MCF 10A (cell line): ENCODE results near the gene MST1. TPM values are rescaled to one million over a fixed set of nuclear protein-coding genes. Genes with fewer than 3 reads are reported as not detected.

Experiments
- BruUV-seq: library from RNA; stranded (reverse); fragments of 400-500 nt; replicated peaks from 2 replicates; lab custom pipeline; 2021; lab: Mats Ljungman, UMichigan
- CTCF ChIA-PET: fragments of 300-600 bp; sonication (Branson Sonifier 250); formaldehyde crosslinking; extraction: SDS; loops from one replicate; lab custom pipeline; 2021; ENCODE audit warnings: antibody characterized with exemption, inconsistent platforms; lab: Yijun Ruan, JAX
- POLR2A ChIA-PET: fragments of 300-600, 350-650 bp; sonication (Branson Sonifier 250); formaldehyde crosslinking; extraction: SDS; loops from one replicate; lab custom pipeline; 2020; ENCODE audit warnings: antibody characterized with exemption, inconsistent platforms; lab: Yijun Ruan, JAX
- DNase-seq: peaks from one replicate; pipeline ENCODE4 v3.0.0-alpha.2; 2018; ENCODE audit not compliant: unreplicated experiment
- H3K27ac Mint-ChIP-seq: one replicate; pipeline ENCODE4 v1.8.0; 2022; ENCODE audit warnings: mild to moderate bottlenecking, low read depth, mixed read lengths; ENCODE audit not compliant: unreplicated experiment
- H3K27me3 Mint-ChIP-seq: one replicate; pipeline ENCODE4 v1.8.0; 2022; ENCODE audit warnings: mixed read lengths; ENCODE audit not compliant: insufficient read depth, unreplicated experiment
- H3K36me3 Mint-ChIP-seq: one replicate; pipeline ENCODE4 v1.8.0; 2022; ENCODE audit warnings: mild to moderate bottlenecking, moderate library complexity, mixed read lengths; ENCODE audit not compliant: insufficient read depth, unreplicated experiment
- H3K4me1 Mint-ChIP-seq: one replicate; pipeline ENCODE4 v1.8.0; 2022; ENCODE audit warnings: mixed read lengths; ENCODE audit not compliant: insufficient read depth, unreplicated experiment
- H3K4me3 Mint-ChIP-seq: one replicate; pipeline ENCODE4 v1.8.0; 2022; ENCODE audit warnings: mild to moderate bottlenecking, moderate library complexity, mixed read lengths; ENCODE audit not compliant: unreplicated experiment
- H3K9me3 Mint-ChIP-seq: one replicate; pipeline ENCODE4 v1.8.0; 2022; ENCODE audit warnings: mixed read lengths; ENCODE audit not compliant: unreplicated experiment
- CTCF ChIP-seq: fragments of 200-600 bp; IDR thresholded peaks from one replicate; pipeline ENCODE4 v1.8.0; 2022; ENCODE audit warnings: antibody characterized with exemption, mild to moderate bottlenecking; ENCODE audit not compliant: unreplicated experiment
- intact Hi-C: fragments of 100-400 bp; cut with micrococcal nuclease; formaldehyde crosslinking; loops from 2 replicates; pipeline ENCODE4 v1.14.1; 2022
- total RNA-seq: library from RNA; stranded (reverse); gene quantifications from 2 replicates; pipeline ENCODE4 v1.2.3, GENCODE V29; 2022

The MST1 gene
- total RNA-seq, 1 experiment from 2014 or later, result 18.2 TPM

- H3K36me3 Mint-ChIP-seq, result peaks cover 4% of the 10 kb centered on the region
- no TSS peak for BruUV-seq
- H3K27me3 Mint-ChIP-seq, result no peaks in the 10 kb centered on the region
- H3K27ac Mint-ChIP-seq, result no peak overlapping the region
- intact Hi-C loops, result no loop called here
- H3K9me3 Mint-ChIP-seq, result no peaks in the 10 kb centered on the region
- DNase-seq, result no peak
- H3K4me3 Mint-ChIP-seq, result no peak overlapping the region
- no peak for TF ChIP-seq CTCF
- CTCF ChIA-PET, result interaction anchor here (3.6 kb wide), 1 partner anchor 102 kb away, joined by 24 read pairs; no protein-coding TSS in a partner anchor
- peaks cover 19% of the 10 kb centered on the region for H3K4me1 Mint-ChIP-seq
- POLR2A ChIA-PET, result interaction anchor here (1.1 kb wide), 1 partner anchor 17 kb away, joined by 3 read pairs; no protein-coding TSS in a partner anchor
Observed at GRCh38 chr3:49641292-49641691, 48.0 kb downstream of the MST1 start.

DNA sequence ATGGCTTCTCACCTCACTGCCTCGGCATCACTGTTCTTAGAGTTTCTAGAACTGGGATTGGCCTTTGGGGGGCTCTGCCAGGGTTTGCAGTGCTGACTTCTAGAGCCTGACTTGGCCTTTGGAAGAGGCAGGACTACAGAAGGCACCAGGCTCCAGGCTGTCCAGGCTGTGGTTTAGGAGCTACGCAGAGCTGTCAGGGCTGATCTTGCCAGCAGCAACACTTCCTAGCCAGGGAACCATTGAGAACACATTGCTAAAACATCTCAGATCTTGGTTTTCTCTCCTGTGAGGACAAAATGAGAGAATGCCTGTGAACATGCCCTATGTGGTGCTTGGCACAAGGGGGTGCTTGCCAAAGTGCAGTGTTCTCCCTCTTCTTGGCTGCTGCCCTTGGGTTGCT is 49.7 kb downstream of the MST1 start:
- Mint-ChIP-seq H3K27ac (no peak overlapping the region), H3K27me3 (no peaks in the 10 kb centered on the region), H3K36me3 (peaks cover 4% of the 10 kb centered on the region), H3K4me3 (no peak overlapping the region), H3K4me1 (peaks cover 22% of the 10 kb centered on the region), H3K9me3 (no peaks in the 10 kb centered on the region)
- no peak for TF ChIP-seq CTCF
- DNase-seq, result no peak
- ChIA-PET CTCF (interaction anchor here (0.6 to 3.6 kb wide), 3 partner anchors 32 to 373 kb away, joined by 5 to 24 read pairs (median 11); no protein-coding TSS in a partner anchor), POLR2A (no interaction called here)
- no TSS peak for BruUV-seq
- intact Hi-C loops, result no loop called here

DNA sequence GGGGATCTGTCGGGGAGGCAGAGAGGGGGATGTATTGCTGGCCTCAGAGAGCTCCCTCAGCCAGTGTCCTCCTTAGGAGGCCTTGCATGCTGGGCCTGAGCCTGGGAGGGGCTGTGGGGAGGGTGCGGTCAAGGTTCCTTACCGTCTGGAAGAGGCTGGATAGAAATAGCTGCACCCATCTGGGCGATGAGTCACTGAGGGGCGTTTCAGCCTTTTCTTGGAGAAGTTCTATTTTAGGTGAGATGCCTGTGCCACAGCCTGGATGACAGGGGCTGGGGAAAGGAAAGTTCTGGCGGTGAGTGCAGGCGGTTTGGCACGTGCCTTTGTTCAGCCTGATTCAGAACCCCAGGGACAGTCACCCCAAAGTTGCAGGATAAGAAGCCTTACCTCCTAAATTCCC is 50.8 kb downstream of the MST1 start:
- Mint-ChIP-seq H3K9me3 (no peaks in the 10 kb centered on the region), H3K36me3 (peaks cover 4% of the 10 kb centered on the region), H3K27me3 (no peaks in the 10 kb centered on the region), H3K4me3 (peak overlapping the region; percentile 15), H3K4me1 (peaks cover 22% of the 10 kb centered on the region), H3K27ac (no peak overlapping the region)
- intact Hi-C loops, result no loop called here
- DNase-seq, result peak; percentile 91
- CTCF ChIA-PET, result interaction anchor here (0.6 to 3.6 kb wide), 6 partner anchors 33 to 106 kb away, joined by 3 to 24 read pairs (median 4); no protein-coding TSS in a partner anchor
- no TSS peak for BruUV-seq
- POLR2A ChIA-PET, result interaction anchor here (0.7 to 1.7 kb wide), 10 partner anchors 12 to 451 kb away, joined by 3 to 5 read pairs (median 3); partner anchors contain the start of gene DAG1
- no peak for TF ChIP-seq CTCF

DNA sequence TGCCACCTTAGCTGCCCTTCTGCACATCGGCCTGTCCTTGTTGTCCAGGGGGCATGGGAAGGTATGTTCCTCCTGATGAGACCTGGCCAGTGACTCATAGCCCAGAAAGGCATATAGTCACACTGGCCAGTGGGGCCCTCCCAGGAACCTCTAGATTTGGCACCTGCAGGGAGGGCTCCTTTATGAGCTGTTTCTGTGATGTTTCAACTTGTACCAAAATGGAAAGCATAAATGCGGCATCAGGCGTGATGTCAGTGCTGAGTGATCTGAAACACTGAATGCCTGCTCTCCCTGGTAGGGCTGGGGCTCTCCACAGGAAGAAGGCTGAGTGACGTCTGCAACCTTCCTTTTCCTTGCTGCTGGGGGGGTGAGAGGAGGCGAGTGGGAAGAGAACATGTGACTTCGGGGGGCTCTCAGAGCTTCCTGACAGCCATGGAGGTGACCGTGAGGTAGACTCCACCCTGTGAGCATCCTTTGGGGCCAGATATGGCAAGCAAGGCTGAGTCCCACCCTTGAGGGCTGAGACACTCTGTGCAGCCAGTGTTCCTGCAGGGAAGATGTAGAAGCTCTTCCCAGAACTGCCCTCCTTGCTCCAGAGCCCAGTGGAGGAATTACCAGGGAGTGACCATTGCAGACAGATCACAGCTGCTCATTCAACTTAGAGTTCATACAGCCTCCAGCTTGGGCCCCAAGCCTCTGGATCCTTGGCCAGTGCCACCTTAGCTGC is 52.2 kb downstream of the MST1 start:
- H3K9me3 Mint-ChIP-seq, result no peaks in the 10 kb centered on the region
- peak overlapping the region; percentile 39 for H3K27ac Mint-ChIP-seq
- peak; percentile 63 for DNase-seq
- peaks cover 4% of the 10 kb centered on the region for H3K36me3 Mint-ChIP-seq
- no peak overlapping the region for H3K4me3 Mint-ChIP-seq
- no peaks in the 10 kb centered on the region for H3K27me3 Mint-ChIP-seq
- no peak for TF ChIP-seq CTCF
- ChIA-PET CTCF (interaction anchor here (0.6 to 2.9 kb wide), 5 partner anchors 32 to 98 kb away, joined by 3 to 11 read pairs (median 6); no protein-coding TSS in a partner anchor), POLR2A (interaction anchor here (0.6 to 1.8 kb wide), 6 partner anchors 9 to 97 kb away, joined by 3 to 5 read pairs (median 4); no protein-coding TSS in a partner anchor)
- peaks cover 22% of the 10 kb centered on the region for H3K4me1 Mint-ChIP-seq
- no TSS peak for BruUV-seq
- intact Hi-C loops, result no loop called here
